Measurements from ENCODE around the gene RPL5. TPM values are rescaled to one million over a fixed set of nuclear protein-coding genes. Genes with fewer than 3 reads are reported as not detected.
"Not testable (repeated sequence)": the region's sequence is repeated elsewhere in the genome, so short reads cannot be mapped to it uniquely, and the experiment has no call there.

The RPL5 gene
- total RNA-seq (100 to 1,000 TPM; 670 to 740 (median 678) TPM), polyA plus RNA-seq (1,138 TPM)
- long read RNA-seq, donor 1, transcript RPL5-208 (8 exons, 1,085 nt), result major isoform, 215 of 290 reads
- long read RNA-seq, donor 1, transcript RPL5-210 (7 exons, 896 nt), result minor isoform, 5 of 290 reads
- long read RNA-seq, donor 1, transcript RPL5-205 (3 exons, 1,210 nt), result minor isoform, 48 of 290 reads
- long read RNA-seq, donor 1, partial matches to known transcripts, result 19 of 290 reads
- long read RNA-seq, donor 1, other reads (novel, unspliced or antisense), result 3 of 290 reads
- long read RNA-seq, donor 2, transcript RPL5-208 (8 exons, 1,085 nt), result major isoform, 197 of 212 reads
- long read RNA-seq, donor 2, partial matches to known transcripts, result 11 of 212 reads
- long read RNA-seq, donor 2, other reads (novel, unspliced or antisense), result 1 of 212 reads
- long read RNA-seq, donor 3, transcript RPL5-208 (8 exons, 1,085 nt), result major isoform, 217 of 300 reads
- long read RNA-seq, donor 3, partial matches to known transcripts, result 66 of 300 reads
- long read RNA-seq, donor 3, other reads (novel, unspliced or antisense), result 13 of 300 reads
- long read RNA-seq, donor 4, transcript RPL5-208 (8 exons, 1,085 nt), result major isoform, 161 of 171 reads
- long read RNA-seq, donor 4, partial matches to known transcripts, result 4 of 171 reads
- long read RNA-seq, donor 4, other reads (novel, unspliced or antisense), result 1 of 171 reads

- Histone ChIP-seq H3K27ac (ENCODE audit: low read length) (peak within 1 kb of the TSS; percentile 46), H3K4me3 (ENCODE audit: low read length) (peak within 1 kb of the TSS; percentile 59), H3K4me1 (ENCODE audit: control insufficient read depth, insufficient read depth, low read length) (peaks cover 4% of the 10 kb centered on the region), H3K9me3 (ENCODE audit: control insufficient read depth, low read length) (no peaks in the 10 kb centered on the region), H3K27me3 (ENCODE audit: control insufficient read depth, insufficient read depth) (no peaks in the 10 kb centered on the region)
- DNase-seq (peak; percentile 97 to 99 (median 98)), ATAC-seq (peak; percentile 98)
- intact Hi-C loops (cut with DNase I), result no loop called here
- WGBS, result under 1% methylated on average over 57 of the region's 57 CpGs
Measured at GRCh38 chr1:92831762-92832536, at the start of gene RPL5. RPL5 (plus strand) TSS chr1:92832040; CDS start chr1:92832115, 75 bp downstream.

DNA sequence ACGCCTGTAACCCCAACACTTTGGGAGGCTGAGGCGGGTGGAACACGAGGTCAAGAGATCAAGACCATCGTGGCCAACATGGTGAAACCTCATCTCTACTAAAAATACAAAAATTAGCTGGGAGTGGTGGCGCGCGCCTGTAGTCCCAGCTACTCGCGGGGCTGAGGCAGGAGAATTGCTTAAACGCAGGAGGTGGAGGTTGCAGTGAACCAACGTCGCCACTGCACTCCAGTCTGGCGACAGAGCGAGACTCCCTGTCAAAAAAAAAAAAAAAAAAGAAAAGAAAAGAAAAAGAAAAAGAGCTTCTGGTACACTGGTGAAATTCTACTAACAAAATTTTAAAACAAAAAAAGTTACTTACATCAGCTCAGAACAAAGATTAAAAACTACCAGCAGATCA, 48.3 kb upstream of the RPL5 start:
- H3K4me1 ChIP-seq (ENCODE audit: control insufficient read depth, insufficient read depth, low read length); intact Hi-C loops (cut with DNase I); H3K27me3 ChIP-seq (ENCODE audit: control insufficient read depth, insufficient read depth); ATAC-seq; H3K27ac ChIP-seq (ENCODE audit: low read length); H3K9me3 ChIP-seq (ENCODE audit: control insufficient read depth, low read length): not testable (repeated sequence)
- peak; percentile 46 to 79 (median 65) for DNase-seq
- peak overlapping the region; percentile 83 for H3K4me3 ChIP-seq (ENCODE audit: low read length)
- 46% methylated on average over 14 of the region's 14 CpGs for WGBS

- 1% methylated on average over 24 of the region's 25 CpGs for WGBS
- H3K4me1 ChIP-seq (ENCODE audit: control insufficient read depth, insufficient read depth, low read length), result peaks cover 4% of the 10 kb centered on the region
Measured at GRCh38 chr1:92784021-92784638, 47.7 kb upstream of the RPL5 start.

GRCh38 chr1:92784639-92785500, 47.0 kb upstream of the RPL5 start, which contains the start of gene EVI5:
EVI5 (minus strand) TSS chr1:92785108; CDS start chr1:92736546, 48,562 bp downstream.
- H3K4me1 ChIP-seq (ENCODE audit: control insufficient read depth, insufficient read depth, low read length), result peaks cover 3% of the 10 kb centered on the region
- H3K27ac ChIP-seq (ENCODE audit: low read length), result peak within 1 kb of the TSS; percentile 96
- ATAC-seq, result peak; percentile 98 to 99
- no peaks in the 10 kb centered on the region for H3K9me3 ChIP-seq (ENCODE audit: control insufficient read depth, low read length)
- WGBS, result under 1% methylated on average over 94 of the region's 94 CpGs
- peak within 1 kb of the TSS; percentile 83 for H3K4me3 ChIP-seq (ENCODE audit: low read length)
- H3K27me3 ChIP-seq (ENCODE audit: control insufficient read depth, insufficient read depth), result no peaks in the 10 kb centered on the region
- DNase-seq, result peak; percentile 96 to 98 (median 98)
- intact Hi-C loops (cut with DNase I), result no loop called here

More at GRCh38 chr1:92784021-92784638, 47.7 kb upstream of the RPL5 start:
- intact Hi-C loops (cut with DNase I), result no loop called here
- H3K4me3 ChIP-seq (ENCODE audit: low read length), result peak overlapping the region; percentile 83
- H3K9me3 ChIP-seq (ENCODE audit: control insufficient read depth, low read length), result no peaks in the 10 kb centered on the region
- DNase-seq (peak in 1 of 3 donors; percentile 76), ATAC-seq (peak in 1 of 2 donors; percentile 1)
- H3K27ac ChIP-seq (ENCODE audit: low read length), result peak overlapping the region; percentile 96
- H3K27me3 ChIP-seq (ENCODE audit: control insufficient read depth, insufficient read depth), result no peaks in the 10 kb centered on the region

GRCh38 chr1:92786111-92786901, 45.5 kb upstream of the RPL5 start:
- H3K4me3 ChIP-seq (ENCODE audit: low read length), result no peak overlapping the region

DNA sequence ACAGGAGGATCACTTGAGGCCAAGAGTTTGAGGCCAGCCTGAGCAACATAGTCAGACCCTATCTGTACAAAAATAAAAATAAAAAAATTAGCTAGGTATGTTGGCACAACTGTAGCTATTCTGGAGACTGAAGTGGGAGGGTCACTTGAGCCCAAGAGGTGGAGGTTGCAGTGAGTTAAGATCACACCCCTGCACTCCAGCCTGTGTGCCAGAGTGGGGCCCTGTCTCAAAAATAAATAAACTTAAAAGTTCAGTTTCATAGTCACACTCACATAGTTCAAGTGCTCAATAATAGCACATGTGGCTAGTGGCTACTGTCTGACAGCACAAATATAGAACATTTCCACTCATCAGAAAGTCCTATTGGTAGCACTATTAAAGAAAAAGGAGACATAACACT, 41.8 kb upstream of the RPL5 start:
- ATAC-seq (no peak), DNase-seq (no peak)
- Histone ChIP-seq H3K9me3 (ENCODE audit: control insufficient read depth, low read length) (no peaks in the 10 kb centered on the region), H3K4me1 (ENCODE audit: control insufficient read depth, insufficient read depth, low read length) (no peaks in the 10 kb centered on the region), H3K27me3 (ENCODE audit: control insufficient read depth, insufficient read depth) (no peaks in the 10 kb centered on the region), H3K4me3 (ENCODE audit: low read length) (no peak overlapping the region), H3K27ac (ENCODE audit: low read length) (no peak overlapping the region)
- intact Hi-C loops (cut with DNase I), result no loop called here

More at GRCh38 chr1:92786111-92786901, 45.5 kb upstream of the RPL5 start:
- H3K9me3 ChIP-seq (ENCODE audit: control insufficient read depth, low read length), result no peaks in the 10 kb centered on the region
- no peak for ATAC-seq
- H3K27me3 ChIP-seq (ENCODE audit: control insufficient read depth, insufficient read depth), result no peaks in the 10 kb centered on the region
- WGBS, result 77% methylated on average over 5 of the region's 5 CpGs
- DNase-seq, result no peak
- no peak overlapping the region for H3K27ac ChIP-seq (ENCODE audit: low read length)
- intact Hi-C loops (cut with DNase I), result no loop called here
- H3K4me1 ChIP-seq (ENCODE audit: control insufficient read depth, insufficient read depth, low read length), result peaks cover 3% of the 10 kb centered on the region

GRCh38 chr1:92790867-92791266, 41.0 kb upstream of the RPL5 start:
- H3K27ac ChIP-seq (ENCODE audit: low read length), result no peak overlapping the region

GRCh38 chr1:92791487-92792066, 40.3 kb upstream of the RPL5 start:
- H3K9me3 ChIP-seq (ENCODE audit: control insufficient read depth, low read length), result no peaks in the 10 kb centered on the region
- no peak overlapping the region for H3K27ac ChIP-seq (ENCODE audit: low read length)
- no peaks in the 10 kb centered on the region for H3K4me1 ChIP-seq (ENCODE audit: control insufficient read depth, insufficient read depth, low read length)
- WGBS, result 59% methylated on average over 7 of the region's 7 CpGs
- intact Hi-C loops (cut with DNase I), result no loop called here
- DNase-seq (no peak), ATAC-seq (peak in 1 of 2 donors; percentile 27)
- H3K4me3 ChIP-seq (ENCODE audit: low read length), result peak overlapping the region; percentile 30
- no peaks in the 10 kb centered on the region for H3K27me3 ChIP-seq (ENCODE audit: control insufficient read depth, insufficient read depth)

More at GRCh38 chr1:92790867-92791266, 41.0 kb upstream of the RPL5 start:
- Histone ChIP-seq H3K9me3 (ENCODE audit: control insufficient read depth, low read length) (no peaks in the 10 kb centered on the region), H3K4me3 (ENCODE audit: low read length) (no peak overlapping the region), H3K4me1 (ENCODE audit: control insufficient read depth, insufficient read depth, low read length) (no peaks in the 10 kb centered on the region), H3K27me3 (ENCODE audit: control insufficient read depth, insufficient read depth) (no peaks in the 10 kb centered on the region)
- DNase-seq (no peak), ATAC-seq (no peak)
- intact Hi-C loops (cut with DNase I), result no loop called here
- 96% methylated on average over 2 of the region's 2 CpGs for WGBS

GRCh38 chr1:92792340-92792782, 39.5 kb upstream of the RPL5 start:
- DNase-seq (no peak), ATAC-seq (peak; percentile 56 to 76)

More at GRCh38 chr1:92792340-92792782, 39.5 kb upstream of the RPL5 start:
- H3K4me1 ChIP-seq (ENCODE audit: control insufficient read depth, insufficient read depth, low read length), result no peaks in the 10 kb centered on the region
- H3K4me3 ChIP-seq (ENCODE audit: low read length), result peak overlapping the region; percentile 30
- intact Hi-C loops (cut with DNase I), result no loop called here
- H3K27me3 ChIP-seq (ENCODE audit: control insufficient read depth, insufficient read depth), result no peaks in the 10 kb centered on the region
- H3K9me3 ChIP-seq (ENCODE audit: control insufficient read depth, low read length), result no peaks in the 10 kb centered on the region
- WGBS, result 28% methylated on average over 3 of the region's 3 CpGs
- no peak overlapping the region for H3K27ac ChIP-seq (ENCODE audit: low read length)

Data from right cardiac atrium (tissue), 5 donors.